HG03159 (cell line): ENCODE measurements around the gene RHOG.

Experiments used
- ATAC-seq: cut with Tn5 transposase; IDR thresholded peaks from one replicate; pipeline ENCODE4 v1.9.1; 2021; ENCODE audit warnings: mild to moderate bottlenecking, moderate library complexity; ENCODE audit not compliant: unreplicated experiment

Gene RHOG

DNA sequence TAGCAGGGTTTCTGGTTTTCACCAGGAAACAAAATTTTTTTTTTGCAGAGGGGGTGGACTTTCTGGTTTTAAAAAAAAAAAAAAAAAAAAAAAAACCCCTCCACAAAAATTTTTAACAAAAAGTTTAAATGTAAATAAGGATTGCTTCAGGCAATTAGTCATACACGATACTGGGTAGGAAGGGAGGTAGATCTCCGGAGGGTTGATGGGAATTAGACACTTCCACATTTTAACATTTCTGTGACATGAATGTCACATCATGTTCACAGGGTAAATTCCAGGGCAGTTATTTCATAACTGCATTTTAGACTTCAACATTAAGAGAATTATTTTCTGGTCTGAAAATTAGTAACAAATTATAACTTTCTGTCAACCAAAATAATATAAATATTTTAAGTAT lies 59.3 kb downstream of the RHOG start:
- no peak for ATAC-seq
